Activated CD8-positive, alpha-beta T cell treated with anti-CD3 and anti-CD28 coated beads for 36 hours (primary cell): ENCODE measurements around the gene XAGE2. TPM values are rescaled to one million over a fixed set of nuclear protein-coding genes. Genes with fewer than 3 reads are reported as not detected.

ENCODE experiments used
- ATAC-seq: fragments of 200-7000 bp; cut with Tn5 transposase; one replicate; pipeline ENCODE4 v1.10.0; 2021; ENCODE audit warnings: mild to moderate bottlenecking, moderate library complexity
- CTCF ChIA-PET: fragments of 350-600 bp; sonication (Branson Sonifier 250); formaldehyde crosslinking; loops from one replicate; lab custom pipeline; 2021; ENCODE audit warnings: antibody characterized with exemption; lab: Charles Lee
- POLR2A ChIA-PET: fragments of 350-600 bp; sonication (Branson Sonifier 250); formaldehyde crosslinking; loops from one replicate; lab custom pipeline; 2021; ENCODE audit warnings: antibody characterized with exemption; lab: Charles Lee
- DNase-seq: peaks from one replicate; pipeline ENCODE4 v3.0.0-alpha.2; 2020
- H3K27ac Mint-ChIP-seq: one replicate; pipeline ENCODE4 v1.8.0; 2021; ENCODE audit warnings: mild to moderate bottlenecking, mixed read lengths
- H3K27me3 Mint-ChIP-seq: one replicate; pipeline ENCODE4 v1.8.0; 2021; ENCODE audit warnings: mixed read lengths
- H3K36me3 Mint-ChIP-seq: one replicate; pipeline ENCODE4 v1.8.0; 2021; ENCODE audit warnings: low read depth, mixed read lengths
- H3K4me1 Mint-ChIP-seq: one replicate; pipeline ENCODE4 v1.8.0; 2021; ENCODE audit warnings: low read depth, mixed read lengths
- H3K4me3 Mint-ChIP-seq: one replicate; pipeline ENCODE4 v1.8.0; 2021; ENCODE audit warnings: mild to moderate bottlenecking, moderate library complexity, mixed read lengths
- H3K9me3 Mint-ChIP-seq: one replicate; pipeline ENCODE4 v1.8.0; 2021; ENCODE audit warnings: mixed read lengths
- intact Hi-C: fragments of 100-400 bp; cut with micrococcal nuclease; formaldehyde crosslinking; loops from one replicate; pipeline ENCODE4 v1.10.0; 2022
- microRNA-seq: library from miRNA; unstranded; fragments of <30 nt; microRNA quantifications from one replicate; pipeline ENCODE4 v1.2.0, GENCODE V29; 2022; ENCODE audit warnings: borderline microRNAs expressed, borderline replicate concordance
- total RNA-seq, 2 experiments: library from RNA; stranded (reverse); gene quantifications; one replicate each; pipeline ENCODE4 v1.2.3, GENCODE V29; 2021
- TF ChIP-seq, protein P1 (sequence below): fragments of 200-600 bp; IDR thresholded peaks from one replicate; pipeline ENCODE4 v1.8.0; 2022; ENCODE audit warnings: antibody characterized with exemption, mild to moderate bottlenecking

The XAGE2 gene
- total RNA-seq, 2 experiments from 2014 or later, result not detected

DNA sequence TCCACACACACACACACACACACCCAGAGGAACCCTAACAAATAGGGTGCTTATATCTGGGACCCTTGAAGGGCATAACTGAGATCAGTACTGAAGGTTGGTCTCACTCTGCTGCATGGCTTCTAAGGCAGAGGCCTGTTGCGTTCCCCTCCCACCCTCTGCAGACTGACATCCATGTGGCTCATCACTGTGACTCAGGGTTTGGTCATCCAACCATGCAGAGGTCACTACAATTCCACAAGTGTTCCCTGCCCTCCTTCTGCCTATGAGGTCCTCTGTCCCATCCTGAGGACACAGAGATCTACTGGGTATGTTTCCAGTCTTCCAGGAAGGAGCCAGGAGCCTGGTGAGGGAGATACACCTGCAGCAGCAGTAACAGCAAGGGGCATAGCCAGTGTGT is 55.8 kb downstream of the XAGE2 start:
- no peak for DNase-seq
- ChIA-PET CTCF (no interaction called here), POLR2A (no interaction called here)
- H3K9me3 Mint-ChIP-seq, result no peaks in the 10 kb centered on the region
- no peaks in the 10 kb centered on the region for H3K27me3 Mint-ChIP-seq
- no peak overlapping the region for H3K4me3 Mint-ChIP-seq
- no peaks in the 10 kb centered on the region for H3K4me1 Mint-ChIP-seq
- H3K36me3 Mint-ChIP-seq, result no peaks in the 10 kb centered on the region
- TF ChIP-seq, protein P1, sequence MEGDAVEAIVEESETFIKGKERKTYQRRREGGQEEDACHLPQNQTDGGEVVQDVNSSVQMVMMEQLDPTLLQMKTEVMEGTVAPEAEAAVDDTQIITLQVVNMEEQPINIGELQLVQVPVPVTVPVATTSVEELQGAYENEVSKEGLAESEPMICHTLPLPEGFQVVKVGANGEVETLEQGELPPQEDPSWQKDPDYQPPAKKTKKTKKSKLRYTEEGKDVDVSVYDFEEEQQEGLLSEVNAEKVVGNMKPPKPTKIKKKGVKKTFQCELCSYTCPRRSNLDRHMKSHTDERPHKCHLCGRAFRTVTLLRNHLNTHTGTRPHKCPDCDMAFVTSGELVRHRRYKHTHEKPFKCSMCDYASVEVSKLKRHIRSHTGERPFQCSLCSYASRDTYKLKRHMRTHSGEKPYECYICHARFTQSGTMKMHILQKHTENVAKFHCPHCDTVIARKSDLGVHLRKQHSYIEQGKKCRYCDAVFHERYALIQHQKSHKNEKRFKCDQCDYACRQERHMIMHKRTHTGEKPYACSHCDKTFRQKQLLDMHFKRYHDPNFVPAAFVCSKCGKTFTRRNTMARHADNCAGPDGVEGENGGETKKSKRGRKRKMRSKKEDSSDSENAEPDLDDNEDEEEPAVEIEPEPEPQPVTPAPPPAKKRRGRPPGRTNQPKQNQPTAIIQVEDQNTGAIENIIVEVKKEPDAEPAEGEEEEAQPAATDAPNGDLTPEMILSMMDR, result no peak
- ATAC-seq, result no peak
- H3K27ac Mint-ChIP-seq, result no peak overlapping the region
- intact Hi-C loops, result no loop called here

Small RNA genes lying within 50 kb of the gene (microRNA-seq; reads per million reads assigned to microRNA genes)
- gene MIR8088, result not detected

Other genes starting within 250 kb of the XAGE2 start
- gene MAGED4, start 184.1 kb upstream of the XAGE2 start, total RNA-seq, result 1 to 10 TPM in 1 of 2 experiments, under 1 TPM in 1; 0.99 to 1.6 TPM
- not detected for gene XAGE1A, start 126.8 kb downstream of the XAGE2 start, total RNA-seq
- not detected for gene XAGE1B, start 148.0 kb downstream of the XAGE2 start, total RNA-seq